GM19452 (cell line): ENCODE data around the gene AANAT.

Experiments
- ATAC-seq: cut with Tn5 transposase; IDR thresholded peaks from one replicate; pipeline ENCODE4 v1.9.1; 2021; ENCODE audit not compliant: unreplicated experiment

Gene AANAT

GRCh38 chr17:76485569-76485968 lies 18.2 kb downstream of the AANAT start:
- no peak for ATAC-seq

- no peak for ATAC-seq
These were observed 20.2 kb downstream of the AANAT start for GRCh38 chr17:76487451-76488192.

GRCh38 chr17:76490112-76490710 lies 22.8 kb downstream of the AANAT start:
- no peak for ATAC-seq

- peak; percentile 2 for ATAC-seq
These were observed 24.1 kb downstream of the AANAT start for GRCh38 chr17:76491271-76492122.

- ATAC-seq, result peak; percentile 40
These were observed 25.0 kb downstream of the AANAT start for GRCh38 chr17:76492123-76492988.

- ATAC-seq, result peak; percentile 37
These were observed 25.6 kb downstream of the AANAT start for GRCh38 chr17:76492989-76493501.

GRCh38 chr17:76493505-76494167 lies 26.2 kb downstream of the AANAT start:
- no peak for ATAC-seq

- no peak for ATAC-seq
These were observed 28.4 kb downstream of the AANAT start for GRCh38 chr17:76495663-76496400.

- no peak for ATAC-seq
These were observed 29.1 kb downstream of the AANAT start for GRCh38 chr17:76496464-76496863.

- no peak for ATAC-seq
These were observed 30.2 kb downstream of the AANAT start for GRCh38 chr17:76497699-76497978.

GRCh38 chr17:76497979-76498875 lies 30.8 kb downstream of the AANAT start:
- ATAC-seq, result no peak

GRCh38 chr17:76498876-76499251 lies 31.5 kb downstream of the AANAT start:
- no peak for ATAC-seq

GRCh38 chr17:76499267-76499667 lies 31.9 kb downstream of the AANAT start:
- ATAC-seq, result no peak

- no peak for ATAC-seq
These were observed 32.8 kb downstream of the AANAT start for GRCh38 chr17:76500074-76500746.

- peak; percentile 20 for ATAC-seq
These were observed 33.3 kb downstream of the AANAT start for GRCh38 chr17:76500747-76501017.

GRCh38 chr17:76501018-76501826 lies 33.8 kb downstream of the AANAT start, which contains the start of gene RHBDF2:
Gene RHBDF2, minus strand, starts transcription at chr17:76501423. Its CDS starts 19,899 bp downstream, at chr17:76481524.
- ATAC-seq, result peak; percentile 62

GRCh38 chr17:76501827-76502307 lies 34.5 kb downstream of the AANAT start:
- no peak for ATAC-seq
